PC-9 (cell line): ENCODE measurements around the gene EZR. TPM values are rescaled to one million over a fixed set of nuclear protein-coding genes. Genes with fewer than 3 reads are reported as not detected.

Source experiments
- BruUV-seq: library from RNA; stranded (reverse); fragments of 400-500 nt; replicated peaks from 2 replicates; lab custom pipeline; 2021; lab: Mats Ljungman, UMichigan
- CTCF ChIA-PET: fragments of 300-600 bp; sonication (Branson Sonifier 250); formaldehyde crosslinking; loops from one replicate; lab custom pipeline; 2022; ENCODE audit warnings: antibody characterized with exemption; lab: Charles Lee
- POLR2A ChIA-PET: fragments of 300-600 bp; sonication (Branson Sonifier 250); formaldehyde crosslinking; loops from one replicate; lab custom pipeline; 2022; ENCODE audit warnings: antibody characterized with exemption; ENCODE audit not compliant: unreplicated experiment; lab: Charles Lee
- DNase-seq, 2 experiments: peaks; one replicate each; pipeline versions ENCODE4 v3.0.0 to v3.0.0-alpha.2; 2015 to 2022; ENCODE audit warnings: mixed read lengths in 1 of 2
- H2AFZ ChIP-seq: fragments of 200-600 bp; sonication (generic); 2 replicates; pipeline ENCODE4 v1.8.1; 2017; ENCODE audit warnings: antibody characterized with exemption
- H3F3A ChIP-seq: fragments of 200-600 bp; sonication (generic); 2 replicates; pipeline ENCODE4 v1.8.1; 2017; ENCODE audit warnings: antibody characterized with exemption, mild to moderate bottlenecking, low read depth; ENCODE audit not compliant: insufficient read depth
- H3K27ac ChIP-seq: fragments of 200-600 bp; sonication (generic); 2 replicates; pipeline ENCODE4 v1.6.1; 2016; ENCODE audit warnings: mixed run types
- H3K27me3 ChIP-seq: fragments of 200-600 bp; sonication (generic); 2 replicates; pipeline ENCODE4 v1.6.1; 2016; ENCODE audit warnings: low read depth, mixed run types; ENCODE audit not compliant: insufficient read depth
- H3K36me3 ChIP-seq: fragments of 200-600 bp; sonication (generic); 2 replicates; pipeline ENCODE4 v1.6.1; 2016; ENCODE audit warnings: low read depth, mixed run types
- H3K4me1 ChIP-seq: fragments of 200-600 bp; sonication (generic); replicated peaks from 2 replicates; pipeline ENCODE4 v1.6.1; 2016; ENCODE audit warnings: mixed run types; ENCODE audit not compliant: insufficient read depth
- H3K4me2 ChIP-seq: fragments of 200-600 bp; sonication (generic); 2 replicates; pipeline ENCODE4 v1.6.1; 2017; ENCODE audit warnings: mixed run types
- H3K4me3 ChIP-seq: fragments of 200-600 bp; sonication (generic); 2 replicates; pipeline ENCODE4 v1.6.1; 2016; ENCODE audit warnings: mixed run types
- H3K79me2 ChIP-seq: fragments of 200-600 bp; sonication (generic); 2 replicates; pipeline ENCODE4 v1.6.1; 2017; ENCODE audit warnings: low read depth, mixed run types
- H3K9me2 ChIP-seq: fragments of 200-600 bp; sonication (generic); 2 replicates; pipeline ENCODE4 v1.8.1; 2017; ENCODE audit warnings: mild to moderate bottlenecking; ENCODE audit not compliant: insufficient read depth
- H3K9me3 ChIP-seq: fragments of 200-600 bp; sonication (generic); 2 replicates; pipeline ENCODE4 v1.8.1; 2016; ENCODE audit warnings: low read depth; ENCODE audit not compliant: insufficient read depth
- H4K20me1 ChIP-seq: fragments of 200-600 bp; sonication (generic); 2 replicates; pipeline ENCODE4 v1.8.1; 2017; ENCODE audit not compliant: insufficient read depth
- CTCF ChIP-seq: fragments of 200-600 bp; sonication (generic); conservative IDR thresholded peaks from 2 replicates; pipeline ENCODE4 v1.6.1; 2017; ENCODE audit warnings: mixed run types, antibody characterized with exemption, mild to moderate bottlenecking, moderate library complexity
- EZH2 ChIP-seq: fragments of 200-600 bp; sonication (generic); IDR thresholded peaks from 2 replicates; pipeline ENCODE4 v1.8.0; 2017; ENCODE audit warnings: antibody characterized with exemption, low read depth
- intact Hi-C: fragments of 100-400 bp; cut with micrococcal nuclease; formaldehyde crosslinking; loops from one replicate; pipeline ENCODE4 v1.10.0; 2022; ENCODE audit not compliant: unreplicated experiment
- total RNA-seq: library from RNA; stranded (reverse); gene quantifications from 2 replicates; pipeline ENCODE4 v1.2.3, GENCODE V29; 2021

Gene EZR
- total RNA-seq, 1 experiment from 2014 or later, result 240 TPM

DNA sequence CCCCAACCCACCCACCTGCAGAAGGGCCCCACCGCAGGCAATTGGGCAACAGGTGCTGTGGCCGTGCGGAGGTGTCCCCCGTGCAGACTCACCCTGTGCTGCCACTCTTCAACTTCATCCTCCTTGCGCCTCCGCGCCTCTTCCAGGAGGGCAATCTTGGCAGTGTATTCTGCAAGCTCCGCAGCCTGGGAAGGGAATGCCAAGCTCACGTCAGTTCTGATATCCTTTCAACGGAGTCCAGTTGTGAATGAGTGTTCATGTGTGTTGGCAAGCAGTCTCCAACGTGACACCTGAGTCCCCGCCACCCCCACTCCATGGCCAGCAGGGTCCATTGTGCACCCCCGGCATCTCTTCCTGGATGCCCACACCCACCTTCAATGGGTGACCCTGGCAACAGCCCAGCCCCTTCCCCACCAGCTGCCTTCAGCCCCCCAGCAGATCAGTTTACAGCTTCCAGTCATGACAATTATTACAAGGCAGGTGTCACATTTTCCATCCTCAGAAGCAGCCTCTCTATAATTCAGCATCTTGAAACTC lies 49.9 kb downstream of the EZR start:
- DNase-seq, result no peak
- Histone ChIP-seq H3K36me3 (peaks cover 89% of the 10 kb centered on the region), H3K9me2 (no peaks in the 10 kb centered on the region), H3F3A (peaks cover 98% of the 10 kb centered on the region), H3K9me3 (no peaks in the 10 kb centered on the region), H3K4me1 (peaks cover 34% of the 10 kb centered on the region), H3K4me2 (no peak overlapping the region), H3K4me3 (no peak overlapping the region), H2AFZ (no peak overlapping the region), H3K79me2 (peaks cover 82% of the 10 kb centered on the region), H3K27ac (peak overlapping the region; percentile 86), H3K27me3 (no peaks in the 10 kb centered on the region), H4K20me1 (peaks cover 35% of the 10 kb centered on the region)
- ChIA-PET POLR2A (interaction anchor here (0.6 kb wide), 1 partner anchor 19 kb away, joined by 3 read pairs; no protein-coding TSS in a partner anchor), CTCF (no interaction called here)
- BruUV-seq, result no TSS peak
- intact Hi-C loops, result loop anchor here (10.0 kb wide), 1 partner anchor 65 kb away; no protein-coding TSS in a partner anchor
- TF ChIP-seq CTCF (no peak), EZH2 (no peak)

- Histone ChIP-seq H3K9me3 (no peaks in the 10 kb centered on the region), H3K79me2 (peaks cover 73% of the 10 kb centered on the region), H4K20me1 (peaks cover 35% of the 10 kb centered on the region), H3K27ac (peak overlapping the region; percentile 86), H3K4me3 (no peak overlapping the region), H3K4me1 (peaks cover 26% of the 10 kb centered on the region), H3F3A (peaks cover 98% of the 10 kb centered on the region), H3K4me2 (no peak overlapping the region), H3K27me3 (no peaks in the 10 kb centered on the region), H3K36me3 (peaks cover 80% of the 10 kb centered on the region), H2AFZ (no peak overlapping the region), H3K9me2 (no peaks in the 10 kb centered on the region)
- ChIA-PET CTCF (no interaction called here), POLR2A (no interaction called here)
- intact Hi-C loops, result loop anchor here (10.0 kb wide), 1 partner anchor 64 kb away; no protein-coding TSS in a partner anchor
- no peak for DNase-seq
- no TSS peak for BruUV-seq
- TF ChIP-seq EZH2, result no peak
- TF ChIP-seq CTCF, result no peak
These were observed 50.7 kb downstream of the EZR start for GRCh38 chr6:158768436-158768835.

DNA sequence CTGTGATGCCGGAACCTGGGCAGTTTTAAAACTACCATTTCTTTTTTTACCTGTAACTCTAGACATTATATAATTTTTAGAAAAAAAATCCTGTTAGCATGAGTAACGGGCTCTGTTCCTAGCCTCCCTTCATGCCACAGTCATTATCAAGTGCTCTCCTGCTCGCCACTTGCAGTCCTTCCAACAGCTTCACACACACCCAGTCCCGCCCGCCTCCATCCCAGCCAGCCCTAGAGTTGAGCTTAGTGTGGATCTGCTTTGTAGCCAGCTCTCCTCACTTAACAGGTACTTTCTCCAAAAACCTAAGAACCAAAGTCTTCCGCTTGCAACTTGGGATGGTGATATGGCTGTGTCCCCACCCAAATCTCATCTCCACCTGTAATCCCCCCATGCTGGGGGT lies 51.5 kb downstream of the EZR start:
- H3K9me3 ChIP-seq, result no peaks in the 10 kb centered on the region
- no peak overlapping the region for H3K4me2 ChIP-seq

More for the DNA sequence above, 51.5 kb downstream of the EZR start:
- H2AFZ ChIP-seq, result no peak overlapping the region
- peaks cover 68% of the 10 kb centered on the region for H3K79me2 ChIP-seq
- no peak for DNase-seq
- POLR2A ChIA-PET, result no interaction called here
- no peaks in the 10 kb centered on the region for H3K27me3 ChIP-seq
- BruUV-seq, result no TSS peak
- H3K9me2 ChIP-seq, result no peaks in the 10 kb centered on the region
- peaks cover 35% of the 10 kb centered on the region for H4K20me1 ChIP-seq
- H3K4me3 ChIP-seq, result no peak overlapping the region
- CTCF ChIA-PET, result no interaction called here
- intact Hi-C loops, result loop anchor here (10.0 kb wide), 1 partner anchor 63 kb away; no protein-coding TSS in a partner anchor
- H3K36me3 ChIP-seq, result peaks cover 78% of the 10 kb centered on the region
- H3K4me1 ChIP-seq, result peaks cover 20% of the 10 kb centered on the region
- TF ChIP-seq EZH2, result no peak
- TF ChIP-seq CTCF, result no peak
- peaks cover 100% of the 10 kb centered on the region for H3F3A ChIP-seq
- peak overlapping the region; percentile 86 for H3K27ac ChIP-seq
